A673 (cell line): ENCODE results near the gene TAS1R3. TPM values are rescaled to one million over a fixed set of nuclear protein-coding genes. Genes with fewer than 3 reads are reported as not detected.

Experiments
- BruUV-seq: library from RNA; stranded (reverse); fragments of 400-500 nt; replicated peaks from 2 replicates; lab custom pipeline; 2021; lab: Mats Ljungman, UMichigan
- CTCF ChIA-PET: fragments of 300-600 bp; sonication (Branson Sonifier 250); formaldehyde crosslinking; loops from one replicate; lab custom pipeline; 2022; ENCODE audit warnings: antibody characterized with exemption; lab: Charles Lee
- POLR2A ChIA-PET: fragments of 300-600 bp; sonication (Branson Sonifier 250); formaldehyde crosslinking; loops from one replicate; lab custom pipeline; 2022; ENCODE audit warnings: antibody characterized with exemption; ENCODE audit not compliant: low non-redundant PET; lab: Charles Lee
- DNase-seq: peaks from one replicate; pipeline ENCODE4 v3.0.0-alpha.2; 2015; ENCODE audit warnings: low spot score
- H3K27ac ChIP-seq: fragments of 200-600 bp; sonication (generic); 2 replicates; pipeline ENCODE4 v1.5.1; 2016; ENCODE audit warnings: mixed run types, low read depth, mild to moderate bottlenecking, mixed read lengths, antibody characterized with exemption, low read length; ENCODE audit not compliant: poor library complexity, severe bottlenecking
- H3K27me3 ChIP-seq: fragments of 200-600 bp; sonication (generic); replicated peaks from 2 replicates; pipeline ENCODE4 v1.6.1; 2017; ENCODE audit warnings: mixed run types, low read depth, mild to moderate bottlenecking, mixed read lengths, antibody characterized with exemption, low read length; ENCODE audit not compliant: insufficient read depth, poor library complexity
- H3K36me3 ChIP-seq: fragments of 200-600 bp; sonication (generic); 2 replicates; pipeline ENCODE4 v1.6.1; 2016; ENCODE audit warnings: mixed run types, mild to moderate bottlenecking, mixed read lengths, antibody characterized with exemption, low read length; ENCODE audit not compliant: insufficient read depth, poor library complexity, severe bottlenecking
- H3K4me1 ChIP-seq: fragments of 200-600 bp; sonication (generic); 2 replicates; pipeline ENCODE4 v1.6.1; 2017; ENCODE audit warnings: mixed run types, mild to moderate bottlenecking, mixed read lengths, antibody characterized with exemption, low read length; ENCODE audit not compliant: insufficient read depth, poor library complexity, severe bottlenecking
- H3K4me3 ChIP-seq: fragments of 200-600 bp; sonication (generic); 2 replicates; pipeline ENCODE4 v1.5.1; 2016; ENCODE audit warnings: low read depth, mixed run types, mild to moderate bottlenecking, mixed read lengths, low read length; ENCODE audit not compliant: poor library complexity, severe bottlenecking
- H3K9me3 ChIP-seq: fragments of 200-600 bp; sonication (generic); 2 replicates; pipeline ENCODE4 v1.6.1; 2016; ENCODE audit warnings: mixed run types, low read depth, mild to moderate bottlenecking, mixed read lengths, antibody characterized with exemption, low read length; ENCODE audit not compliant: poor library complexity, severe bottlenecking
- EZH2 ChIP-seq: fragments of 200-600 bp; sonication (generic); IDR thresholded peaks from 2 replicates; pipeline ENCODE4 v1.6.1; 2017; ENCODE audit warnings: borderline replicate concordance, low read depth, mild to moderate bottlenecking, mixed read lengths, antibody characterized with exemption, low read length; ENCODE audit not compliant: poor library complexity, severe bottlenecking
- intact Hi-C: fragments of 100-400 bp; cut with micrococcal nuclease; formaldehyde crosslinking; loops from one replicate; pipeline ENCODE4 v1.10.0; 2022; ENCODE audit not compliant: unreplicated experiment
- total RNA-seq: library from RNA; stranded (reverse); gene quantifications from 2 replicates; pipeline ENCODE4 v1.2.3, GENCODE V29; 2021
- TF ChIP-seq, protein P1 (sequence below): fragments of 300-800, 200-600 bp; sonication (generic); conservative IDR thresholded peaks from 2 replicates; pipeline ENCODE4 v1.5.1; 2017; ENCODE audit warnings: low read depth, mild to moderate bottlenecking, antibody characterized with exemption, low read length, moderate library complexity, mixed read lengths

TAS1R3 gene
- total RNA-seq, 1 experiment from 2014 or later = 0.21 TPM

DNA sequence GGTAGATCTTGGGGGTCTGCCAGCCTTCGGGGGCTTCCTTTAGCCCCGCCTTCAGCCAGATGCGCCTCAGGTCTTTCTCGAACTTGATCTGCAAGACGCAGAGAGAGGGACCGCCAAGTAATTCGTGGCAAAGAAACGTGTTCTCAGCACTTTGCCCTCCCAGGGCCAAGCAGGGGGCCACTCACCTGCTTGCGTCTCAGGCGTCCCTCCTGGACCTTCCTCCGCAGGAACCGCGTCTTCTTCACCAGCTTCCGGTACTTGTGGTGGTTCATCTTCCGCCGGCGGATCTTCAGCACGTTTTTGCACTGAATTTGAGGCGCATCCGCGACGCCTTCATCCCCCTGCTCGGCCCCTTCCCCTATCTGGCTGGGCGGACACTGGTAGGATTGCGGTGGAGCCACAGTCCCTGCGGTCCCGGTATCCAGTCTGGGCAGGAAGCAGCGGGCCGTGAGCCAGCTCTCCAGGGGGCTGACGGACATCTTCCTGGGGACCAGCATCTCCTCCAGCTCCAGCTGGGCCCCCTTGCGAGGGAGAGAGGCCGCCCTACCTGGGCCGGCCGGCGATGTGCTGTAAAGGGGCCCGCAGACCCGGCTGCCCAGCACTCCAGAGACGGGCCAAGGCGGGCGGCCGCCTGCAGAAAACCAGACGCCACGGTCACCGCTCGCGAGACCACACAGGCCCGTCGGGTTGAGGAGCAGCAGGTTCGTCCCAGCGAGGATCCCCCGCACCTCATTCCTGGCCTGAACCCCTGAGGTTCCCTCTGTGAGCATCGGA, 42.9 kb downstream of the TAS1R3 start:
- Histone ChIP-seq H3K36me3 (no peaks in the 10 kb centered on the region), H3K27me3 (no peaks in the 10 kb centered on the region), H3K27ac (peak overlapping the region; percentile 93), H3K9me3 (no peaks in the 10 kb centered on the region), H3K4me1 (peaks cover 10% of the 10 kb centered on the region), H3K4me3 (peak overlapping the region; percentile 98)
- no peak for TF ChIP-seq EZH2
- TF ChIP-seq, protein P1, sequence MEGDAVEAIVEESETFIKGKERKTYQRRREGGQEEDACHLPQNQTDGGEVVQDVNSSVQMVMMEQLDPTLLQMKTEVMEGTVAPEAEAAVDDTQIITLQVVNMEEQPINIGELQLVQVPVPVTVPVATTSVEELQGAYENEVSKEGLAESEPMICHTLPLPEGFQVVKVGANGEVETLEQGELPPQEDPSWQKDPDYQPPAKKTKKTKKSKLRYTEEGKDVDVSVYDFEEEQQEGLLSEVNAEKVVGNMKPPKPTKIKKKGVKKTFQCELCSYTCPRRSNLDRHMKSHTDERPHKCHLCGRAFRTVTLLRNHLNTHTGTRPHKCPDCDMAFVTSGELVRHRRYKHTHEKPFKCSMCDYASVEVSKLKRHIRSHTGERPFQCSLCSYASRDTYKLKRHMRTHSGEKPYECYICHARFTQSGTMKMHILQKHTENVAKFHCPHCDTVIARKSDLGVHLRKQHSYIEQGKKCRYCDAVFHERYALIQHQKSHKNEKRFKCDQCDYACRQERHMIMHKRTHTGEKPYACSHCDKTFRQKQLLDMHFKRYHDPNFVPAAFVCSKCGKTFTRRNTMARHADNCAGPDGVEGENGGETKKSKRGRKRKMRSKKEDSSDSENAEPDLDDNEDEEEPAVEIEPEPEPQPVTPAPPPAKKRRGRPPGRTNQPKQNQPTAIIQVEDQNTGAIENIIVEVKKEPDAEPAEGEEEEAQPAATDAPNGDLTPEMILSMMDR = no peak
- BruUV-seq = TSS peak; percentile 91
- ChIA-PET POLR2A (no interaction called here), CTCF (no interaction called here)
- no peak for DNase-seq
- intact Hi-C loops = loop anchor here (10.0 kb wide), 1 partner anchor 259 kb away; the partner anchor contains the start of gene C1orf159

DNA sequence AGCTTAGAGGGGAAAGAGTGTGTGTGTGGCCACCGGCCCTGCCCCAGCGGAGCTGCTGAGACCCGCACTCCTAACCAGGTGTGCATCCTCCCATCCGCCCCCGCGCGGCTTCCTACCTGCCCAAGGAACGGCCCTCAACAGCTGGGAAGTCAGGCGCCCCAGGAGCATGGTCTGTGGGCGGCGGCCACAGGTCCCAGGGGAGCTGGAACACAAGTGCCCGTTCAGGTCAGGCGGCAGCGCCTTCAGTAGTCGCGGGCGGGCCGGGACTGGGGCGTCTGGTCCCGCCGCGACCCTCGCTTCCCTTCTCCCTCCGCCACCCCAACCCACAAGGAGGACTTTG, 43.5 kb downstream of the TAS1R3 start:
- peaks cover 10% of the 10 kb centered on the region for H3K4me1 ChIP-seq
- no peaks in the 10 kb centered on the region for H3K36me3 ChIP-seq
- peak overlapping the region; percentile 98 for H3K4me3 ChIP-seq
- peak overlapping the region; percentile 93 for H3K27ac ChIP-seq
- BruUV-seq = no TSS peak
- no peaks in the 10 kb centered on the region for H3K9me3 ChIP-seq
- ChIA-PET POLR2A (no interaction called here), CTCF (interaction anchor here (1.2 kb wide), 1 partner anchor 25 kb away, joined by 4 read pairs; no protein-coding TSS in a partner anchor)
- intact Hi-C loops = loop anchor here (10.0 kb wide), 1 partner anchor 260 kb away; the partner anchor contains the start of gene C1orf159
- H3K27me3 ChIP-seq = no peaks in the 10 kb centered on the region
- TF ChIP-seq, protein P1 = no peak
- TF ChIP-seq EZH2 = no peak
- no peak for DNase-seq

DNA sequence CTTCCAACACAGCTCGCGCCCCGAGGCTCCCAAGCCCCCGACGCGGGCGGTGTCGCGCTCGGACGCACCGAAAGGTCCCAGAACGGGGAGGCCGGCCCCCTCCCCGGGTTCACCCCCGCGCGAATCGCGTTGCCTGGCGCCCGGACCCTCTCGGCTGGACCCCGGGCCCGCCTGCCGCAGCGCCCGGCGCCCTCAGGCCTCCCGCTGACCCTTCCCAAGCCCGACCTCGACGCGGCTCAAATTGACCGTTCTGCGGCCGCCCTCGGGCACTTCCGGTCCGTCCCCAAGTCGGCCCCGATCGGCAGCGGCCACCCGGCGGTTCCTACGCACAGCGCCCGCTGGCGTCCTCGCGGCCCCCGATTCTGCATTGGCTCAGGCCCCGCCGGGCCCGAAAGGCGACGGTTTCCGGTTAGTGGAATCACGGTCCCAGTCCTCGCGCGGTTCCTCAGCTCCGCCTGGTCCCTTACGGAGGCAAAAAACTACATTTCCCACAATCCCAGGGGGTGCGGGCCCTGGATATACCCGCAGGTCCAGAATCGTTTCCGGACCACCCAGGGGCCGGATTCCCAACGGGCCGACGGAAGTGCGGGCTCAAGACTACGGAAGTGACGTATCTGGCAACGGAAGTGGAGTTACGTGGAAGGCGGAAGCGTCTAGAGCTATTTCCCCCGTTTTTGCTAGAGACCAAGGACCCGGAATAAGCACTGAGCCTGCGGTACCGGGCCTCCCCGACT, 44.0 kb downstream of the TAS1R3 start, which contains the start of gene AURKAIP1:
AURKAIP1 (minus strand) TSS at position 279 of the 734 bp plus-strand sequence. CDS start 451 bp downstream, outside the sequence.
- DNase-seq = peak; percentile 100
- H3K4me1 ChIP-seq = peaks cover 10% of the 10 kb centered on the region
- no peaks in the 10 kb centered on the region for H3K36me3 ChIP-seq
- BruUV-seq = no TSS peak
- POLR2A ChIA-PET = interaction anchor here (0.6 kb wide), 2 partner anchors 32 to 211 kb away, joined by 3 read pairs; partner anchors contain the start of gene MRPL20
- no peaks in the 10 kb centered on the region for H3K27me3 ChIP-seq
- intact Hi-C loops = loop anchor here (1.0 to 10.0 kb wide), 2 partner anchors 32 to 260 kb away; partner anchors contain the start of genes C1orf159 and MRPL20
- CTCF ChIA-PET = interaction anchor here (0.5 to 1.2 kb wide), 4 partner anchors 16 to 450 kb away, joined by 3 to 4 read pairs (median 3); no protein-coding TSS in a partner anchor
- peak within 1 kb of the TSS; percentile 93 for H3K27ac ChIP-seq
- TF ChIP-seq EZH2 = no peak
- TF ChIP-seq, protein P1 = peak; percentile 45; the same call in 1 of the 2 replicates
- H3K4me3 ChIP-seq = peak within 1 kb of the TSS; percentile 98
- H3K9me3 ChIP-seq = no peaks in the 10 kb centered on the region
